ENCODE results near the gene CDH24. TPM values are rescaled to one million over a fixed set of nuclear protein-coding genes. Genes with fewer than 3 reads are reported as not detected.

CDH24 gene
- total RNA-seq, 1 donor from 2014 or later, result 5.9 TPM

GRCh38 chr14:23052182-23052623, 5.1 kb downstream of the CDH24 start:
- peak; percentile 57 for TF ChIP-seq CTCF (IDR thresholded peaks at IDR 0.05; ENCODE audit: insufficient read depth, low read length, poor library complexity, severe bottlenecking)
- DNase-seq (ENCODE audit: low read depth), result no peak
- H3K27me3 ChIP-seq (ENCODE audit: control insufficient read depth, insufficient read depth, low read length), result no peaks in the 10 kb centered on the region
- no peaks in the 10 kb centered on the region for H3K36me3 ChIP-seq (ENCODE audit: control insufficient read depth, insufficient read depth, low read length)
- no peak overlapping the region for H3K4me3 ChIP-seq (ENCODE audit: low read depth, low read length)

GRCh38 chr14:23051141-23052057, 5.9 kb downstream of the CDH24 start:
- H3K36me3 ChIP-seq (ENCODE audit: control insufficient read depth, insufficient read depth, low read length), result no peaks in the 10 kb centered on the region
- no peak for TF ChIP-seq CTCF (IDR thresholded peaks at IDR 0.05; ENCODE audit: insufficient read depth, low read length, poor library complexity, severe bottlenecking)
- H3K4me3 ChIP-seq (ENCODE audit: low read depth, low read length), result no peak overlapping the region
- H3K27me3 ChIP-seq (ENCODE audit: control insufficient read depth, insufficient read depth, low read length), result no peaks in the 10 kb centered on the region
- DNase-seq (ENCODE audit: low read depth), result no peak

GRCh38 chr14:23049011-23049410, 8.3 kb downstream of the CDH24 start:
- Histone ChIP-seq H3K36me3 (ENCODE audit: control insufficient read depth, insufficient read depth, low read length) (no peaks in the 10 kb centered on the region), H3K27me3 (ENCODE audit: control insufficient read depth, insufficient read depth, low read length) (no peaks in the 10 kb centered on the region), H3K4me3 (ENCODE audit: low read depth, low read length) (no peak overlapping the region)
- TF ChIP-seq CTCF (IDR thresholded peaks at IDR 0.05; ENCODE audit: insufficient read depth, low read length, poor library complexity, severe bottlenecking), result no peak
- DNase-seq (ENCODE audit: low read depth), result no peak

GRCh38 chr14:23047751-23048693, 9.3 kb downstream of the CDH24 start:
- no peak for TF ChIP-seq CTCF (IDR thresholded peaks at IDR 0.05; ENCODE audit: insufficient read depth, low read length, poor library complexity, severe bottlenecking)
- Histone ChIP-seq H3K27me3 (ENCODE audit: control insufficient read depth, insufficient read depth, low read length) (no peaks in the 10 kb centered on the region), H3K36me3 (ENCODE audit: control insufficient read depth, insufficient read depth, low read length) (no peaks in the 10 kb centered on the region), H3K4me3 (ENCODE audit: low read depth, low read length) (no peak overlapping the region)
- no peak for DNase-seq (ENCODE audit: low read depth)

GRCh38 chr14:23047034-23047634, 10.2 kb downstream of the CDH24 start:
- no peaks in the 10 kb centered on the region for H3K36me3 ChIP-seq (ENCODE audit: control insufficient read depth, insufficient read depth, low read length)
- no peak for TF ChIP-seq CTCF (IDR thresholded peaks at IDR 0.05; ENCODE audit: insufficient read depth, low read length, poor library complexity, severe bottlenecking)
- no peak overlapping the region for H3K4me3 ChIP-seq (ENCODE audit: low read depth, low read length)
- no peak for DNase-seq (ENCODE audit: low read depth)
- H3K27me3 ChIP-seq (ENCODE audit: control insufficient read depth, insufficient read depth, low read length), result no peaks in the 10 kb centered on the region
